MM.1S (cell line): ENCODE measurements around the gene ATXN1.

Experiments
- EZH2 ChIP-seq: fragments of 300-600 bp; sonication (generic); optimal IDR thresholded peaks from 2 replicates; pipeline ENCODE3; 2017; ENCODE audit warnings: low read depth, mild to moderate bottlenecking, antibody characterized with exemption, low read length, mixed read lengths
- EZH2phosphoT487 ChIP-seq: fragments of 300-600 bp; sonication (generic); IDR thresholded peaks from 2 replicates; pipeline ENCODE4 v1.6.1; 2018; ENCODE audit warnings: antibody characterized with exemption, low read length
- TF ChIP-seq, protein P1 (sequence below): fragments of 300-600 bp; sonication (generic); IDR thresholded peaks from 2 replicates; pipeline ENCODE4 v1.5.1; 2016; ENCODE audit warnings: antibody characterized with exemption, low read length, mixed read lengths

DNA sequence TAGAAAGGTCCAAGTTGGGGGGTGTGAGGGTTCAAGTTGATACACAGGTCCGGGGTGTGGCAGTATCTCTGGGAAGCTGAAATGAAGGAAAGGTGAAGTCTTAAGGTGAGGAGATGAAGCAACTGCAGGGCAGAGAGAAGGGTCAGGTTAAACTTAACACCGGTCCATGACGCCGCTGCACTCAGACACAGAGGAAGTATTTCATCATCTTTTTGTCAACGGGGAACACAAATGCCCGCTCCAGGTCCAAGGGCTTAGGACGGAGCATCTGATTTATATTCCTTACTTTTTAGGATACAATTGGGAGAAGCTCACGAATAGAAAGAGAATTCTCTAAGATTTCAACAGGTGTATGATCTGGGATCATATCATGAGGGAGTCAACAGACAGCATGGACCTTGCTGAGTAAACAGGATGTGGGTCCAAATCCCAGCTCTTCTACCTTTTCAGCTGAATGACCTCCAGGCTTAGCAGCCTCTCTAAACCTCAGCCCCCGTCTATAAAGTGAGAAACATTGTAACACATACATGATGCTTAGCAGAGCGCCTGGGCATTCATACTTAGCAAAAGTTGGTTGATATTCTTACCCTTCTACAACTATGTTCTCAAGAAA, 197.5 kb downstream of the ATXN1 start:
- TF ChIP-seq, protein P1, sequence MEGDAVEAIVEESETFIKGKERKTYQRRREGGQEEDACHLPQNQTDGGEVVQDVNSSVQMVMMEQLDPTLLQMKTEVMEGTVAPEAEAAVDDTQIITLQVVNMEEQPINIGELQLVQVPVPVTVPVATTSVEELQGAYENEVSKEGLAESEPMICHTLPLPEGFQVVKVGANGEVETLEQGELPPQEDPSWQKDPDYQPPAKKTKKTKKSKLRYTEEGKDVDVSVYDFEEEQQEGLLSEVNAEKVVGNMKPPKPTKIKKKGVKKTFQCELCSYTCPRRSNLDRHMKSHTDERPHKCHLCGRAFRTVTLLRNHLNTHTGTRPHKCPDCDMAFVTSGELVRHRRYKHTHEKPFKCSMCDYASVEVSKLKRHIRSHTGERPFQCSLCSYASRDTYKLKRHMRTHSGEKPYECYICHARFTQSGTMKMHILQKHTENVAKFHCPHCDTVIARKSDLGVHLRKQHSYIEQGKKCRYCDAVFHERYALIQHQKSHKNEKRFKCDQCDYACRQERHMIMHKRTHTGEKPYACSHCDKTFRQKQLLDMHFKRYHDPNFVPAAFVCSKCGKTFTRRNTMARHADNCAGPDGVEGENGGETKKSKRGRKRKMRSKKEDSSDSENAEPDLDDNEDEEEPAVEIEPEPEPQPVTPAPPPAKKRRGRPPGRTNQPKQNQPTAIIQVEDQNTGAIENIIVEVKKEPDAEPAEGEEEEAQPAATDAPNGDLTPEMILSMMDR: no peak
- TF ChIP-seq EZH2phosphoT487 (no peak), EZH2 (no peak)
